Neuronal stem cell (in vitro differentiated cells): Measurements from ENCODE around the gene CPSF6.

Source experiments
- DNase-seq: peaks from one replicate; pipeline ENCODE4 v3.0.0-alpha.2; 2013; ENCODE audit warnings: low spot score
- H2AFZ ChIP-seq: one replicate; pipeline ENCODE4 v1.6.1; 2013; ENCODE audit warnings: mild to moderate bottlenecking, low read length, inconsistent platforms
- H2AK5ac ChIP-seq: 2 replicates; pipeline ENCODE4 v1.6.1; 2013; ENCODE audit warnings: low read depth, mild to moderate bottlenecking, inconsistent platforms, low read length, moderate library complexity, mixed read lengths
- H2BK120ac ChIP-seq: 2 replicates; pipeline ENCODE4 v1.6.1; 2013; ENCODE audit warnings: low read depth, mild to moderate bottlenecking, inconsistent platforms, low read length, moderate library complexity, mixed read lengths
- H2BK12ac ChIP-seq: one replicate; pipeline ENCODE4 v1.6.1; 2013; ENCODE audit warnings: low read length, inconsistent platforms
- H2BK15ac ChIP-seq: 2 replicates; pipeline ENCODE4 v1.6.1; 2013; ENCODE audit warnings: mild to moderate bottlenecking, low read length, inconsistent platforms, mixed read lengths
- H2BK5ac ChIP-seq: one replicate; pipeline ENCODE4 v1.6.1; 2013; ENCODE audit warnings: inconsistent platforms, mild to moderate bottlenecking, low read length, moderate library complexity
- H3K14ac ChIP-seq: one replicate; pipeline ENCODE4 v1.6.1; 2013; ENCODE audit warnings: low read length, inconsistent platforms
- H3K18ac ChIP-seq: 2 replicates; pipeline ENCODE4 v1.6.1; 2013; ENCODE audit warnings: low read length, inconsistent platforms
- H3K23ac ChIP-seq: 2 replicates; pipeline ENCODE4 v1.6.1; 2013; ENCODE audit warnings: low read depth, mild to moderate bottlenecking, mixed read lengths, low read length, inconsistent platforms; ENCODE audit not compliant: poor library complexity
- H3K27ac ChIP-seq: replicated peaks from 3 replicates; pipeline ENCODE4 v1.5.1; 2013; ENCODE audit warnings: low read length, inconsistent platforms
- H3K27me3 ChIP-seq, 3 experiments: 2 replicates each; pipeline ENCODE4 v1.6.1; 2013; ENCODE audit warnings: low read length in 3 of 3, mild to moderate bottlenecking in 2 of 3, inconsistent platforms in 1 of 3, low read depth in 1 of 3, mixed read lengths in 1 of 3, moderate library complexity in 1 of 3; ENCODE audit not compliant: control insufficient read depth in 3 of 3, insufficient read depth in 3 of 3
- H3K36me3 ChIP-seq, 2 donors: replicated peaks in 1 of 2; 2 replicates each; pipeline ENCODE4 v1.6.1; 2013; ENCODE audit warnings: low read length in 2 of 2; ENCODE audit not compliant: control insufficient read depth in 2 of 2, insufficient read depth in 2 of 2
- H3K4ac ChIP-seq: 2 replicates; pipeline ENCODE4 v1.6.1; 2013; ENCODE audit warnings: inconsistent platforms, mild to moderate bottlenecking, low read length, moderate library complexity
- H3K4me1 ChIP-seq, 2 donors: 1 replicate in 1 of 2; 2 replicates in 1 of 2; pipeline ENCODE4 v1.6.1; 2013; ENCODE audit warnings: low read length in 2 of 2, low read depth in 1 of 2; ENCODE audit not compliant: control insufficient read depth in 2 of 2, insufficient read depth in 1 of 2
- H3K4me2 ChIP-seq: one replicate; pipeline ENCODE4 v1.6.1; 2013; ENCODE audit warnings: mild to moderate bottlenecking, low read length, inconsistent platforms; ENCODE audit not compliant: insufficient read depth, poor library complexity, severe bottlenecking
- H3K4me3 ChIP-seq, 2 donors: 2 replicates each; pipeline ENCODE4 v1.5.1; 2013; ENCODE audit warnings: low read length in 2 of 2, mild to moderate bottlenecking in 2 of 2, inconsistent platforms in 1 of 2, moderate library complexity in 1 of 2
- H3K79me1 ChIP-seq: one replicate; pipeline ENCODE4 v1.6.1; 2013; ENCODE audit warnings: low read depth, mild to moderate bottlenecking, inconsistent platforms, low read length, moderate library complexity
- H3K9ac ChIP-seq: one replicate; pipeline ENCODE4 v1.6.1; 2013; ENCODE audit warnings: mild to moderate bottlenecking, low read depth, low read length, inconsistent platforms; ENCODE audit not compliant: poor library complexity
- H3K9me3 ChIP-seq, 2 donors: replicated peaks in 1 of 2; 2 replicates each; pipeline versions ENCODE3 to v1.6.1; 2013; ENCODE audit warnings: low read length in 2 of 2, mild to moderate bottlenecking in 2 of 2, inconsistent platforms in 1 of 2, low read depth in 1 of 2, mixed read lengths in 1 of 2, moderate library complexity in 1 of 2; ENCODE audit not compliant: control insufficient read depth in 2 of 2, insufficient read depth in 1 of 2
- H4K8ac ChIP-seq: one replicate; pipeline ENCODE4 v1.6.1; 2013; ENCODE audit warnings: low read depth, mild to moderate bottlenecking, inconsistent platforms, low read length, moderate library complexity
- H4K91ac ChIP-seq: one replicate; pipeline ENCODE4 v1.6.1; 2013; ENCODE audit warnings: low read length, low read depth, mild to moderate bottlenecking, inconsistent platforms; ENCODE audit not compliant: poor library complexity
- WGBS, 2 donors: extraction: QIAGEN DNeasy Blood & Tissue Kit; methylation state at CpG; one replicate each; pipeline ENCODE4 v1.1.7; 2013; ENCODE audit warnings: missing lambda C conversion rate in 2 of 2, mixed read lengths in 1 of 2; ENCODE audit not compliant: insufficient read length in 2 of 2, insufficient replicate concordance in 1 of 2; ENCODE audit errors: extremely low coverage in 2 of 2; 5-methylcytosine and 5-hydroxymethylcytosine counted together

CPSF6 gene

DNA sequence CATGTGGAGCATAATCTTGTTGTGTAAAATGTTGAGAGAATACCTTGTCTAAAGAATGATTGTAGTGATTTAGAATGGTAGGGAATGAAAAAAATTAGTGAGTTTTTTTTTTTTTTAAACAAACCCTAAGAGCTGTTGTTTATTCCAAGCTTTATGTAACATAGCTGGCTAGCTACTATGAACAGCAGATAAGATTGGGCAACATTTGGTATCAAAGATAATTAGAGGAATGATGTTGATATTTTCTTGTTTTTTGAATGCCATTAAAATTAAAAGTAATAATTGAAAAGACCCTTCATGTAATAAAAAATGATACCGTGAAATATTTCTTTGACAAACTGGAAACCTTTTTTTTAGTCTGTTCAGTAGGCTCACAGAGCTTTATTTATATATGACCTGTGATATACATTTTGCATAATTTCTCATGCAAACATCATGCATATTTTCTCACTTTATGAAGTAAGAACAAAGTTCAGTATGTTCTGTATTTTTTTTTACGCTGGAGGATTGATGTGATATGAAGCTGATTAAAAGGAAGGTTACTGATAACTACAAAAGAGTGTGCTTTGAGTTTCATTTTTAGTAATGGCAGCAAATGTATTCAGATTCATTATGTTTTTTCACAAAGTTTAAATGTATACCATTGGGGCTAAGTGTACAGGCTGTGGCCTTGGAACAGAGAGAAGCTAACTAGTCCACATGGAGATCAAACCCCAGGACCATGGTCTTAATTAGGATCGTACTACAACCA lies 8.1 kb downstream of the CPSF6 start:
- no peak overlapping the region for H3K4me2 ChIP-seq
- no peak overlapping the region for H3K14ac ChIP-seq
- DNase-seq = no peak
- H3K9me3 ChIP-seq = peaks cover 0 to 39% of the 10 kb centered on the region in 2 donors
- no peak overlapping the region for H3K9ac ChIP-seq
- H3K36me3 ChIP-seq = peaks cover 3 to 78% of the 10 kb centered on the region in 2 donors
- no peak overlapping the region for H2BK120ac ChIP-seq
- no peak overlapping the region for H3K4me3 ChIP-seq
- H3K18ac ChIP-seq = no peak overlapping the region
- WGBS, 2 donors = no CpG with 5 or more reads among the region's 3 CpGs
- no peaks in the 10 kb centered on the region for H3K79me1 ChIP-seq
- H2BK12ac ChIP-seq = no peak overlapping the region
- no peak overlapping the region for H3K4ac ChIP-seq
- H2BK15ac ChIP-seq = no peak overlapping the region
- no peak overlapping the region for H2BK5ac ChIP-seq
- no peak overlapping the region for H4K91ac ChIP-seq
- H3K27ac ChIP-seq = no peak overlapping the region
- H3K23ac ChIP-seq = no peak overlapping the region
- no peak overlapping the region for H4K8ac ChIP-seq
- no peak overlapping the region for H2AK5ac ChIP-seq
- H2AFZ ChIP-seq = no peak overlapping the region
- no peaks in the 10 kb centered on the region for H3K27me3 ChIP-seq
- H3K4me1 ChIP-seq = peaks cover 0 to 4% of the 10 kb centered on the region in 2 donors

DNA sequence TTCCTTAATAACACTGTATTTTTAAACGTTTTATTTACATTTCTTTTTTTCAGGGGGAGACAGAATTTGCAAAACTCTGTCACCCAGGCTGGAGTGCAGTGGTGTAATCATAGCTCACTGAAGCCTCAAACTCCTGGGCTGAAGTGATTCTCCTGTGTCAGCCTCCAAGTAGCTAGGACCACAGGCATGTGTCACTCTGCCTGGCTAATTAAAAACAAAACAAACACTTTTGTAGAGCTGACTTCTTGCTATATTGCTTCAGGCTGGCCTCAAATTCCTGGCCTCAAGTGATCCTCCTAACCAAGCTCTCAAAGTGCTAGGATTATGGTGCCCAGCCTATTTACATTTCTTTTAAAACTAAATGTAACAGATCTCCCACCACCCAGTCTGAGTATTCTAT lies 12.7 kb downstream of the CPSF6 start:
- Histone ChIP-seq H2BK15ac (no peak overlapping the region), H3K79me1 (peaks cover 2% of the 10 kb centered on the region), H3K23ac (no peak overlapping the region), H4K8ac (no peak overlapping the region), H3K27ac (no peak overlapping the region), H2AFZ (no peak overlapping the region), H3K36me3 (peaks cover 9 to 88% of the 10 kb centered on the region in 2 donors), H3K9ac (no peak overlapping the region), H3K4me2 (no peak overlapping the region), H2BK12ac (no peak overlapping the region), H3K27me3 (peaks cover 0 to 2% (median 0%) of the 10 kb centered on the region in 3 experiments), H2BK120ac (no peak overlapping the region), H2AK5ac (no peak overlapping the region), H3K4ac (no peak overlapping the region), H3K4me1 (no peaks in the 10 kb centered on the region), H2BK5ac (no peak overlapping the region), H3K4me3 (no peak overlapping the region), H4K91ac (no peak overlapping the region), H3K14ac (no peak overlapping the region), H3K18ac (no peak overlapping the region), H3K9me3 (peaks cover 0 to 19% of the 10 kb centered on the region in 2 donors)
- DNase-seq = no peak
- no CpG with 5 or more reads among the region's 1 CpG for WGBS, 2 donors

DNA sequence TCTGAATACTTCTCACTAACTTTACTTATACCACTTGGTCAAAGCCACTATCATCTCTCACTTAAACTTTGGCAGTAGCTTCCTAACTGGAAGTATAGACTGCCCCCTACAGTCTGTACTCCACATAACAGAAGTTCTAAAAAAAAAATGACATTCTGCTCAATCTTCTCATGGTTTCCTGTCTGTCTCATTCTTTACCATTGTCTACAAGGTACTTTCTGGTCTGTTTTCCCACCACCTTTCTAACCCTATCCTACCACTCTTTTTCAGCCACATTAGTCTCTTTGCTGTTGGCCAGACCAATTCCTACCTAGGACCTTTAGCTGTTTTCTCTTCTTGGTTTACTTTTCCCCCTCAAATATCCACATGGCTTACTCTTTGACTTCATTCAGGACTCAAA lies 14.7 kb downstream of the CPSF6 start:
- no peak overlapping the region for H2AK5ac ChIP-seq
- H2BK15ac ChIP-seq = no peak overlapping the region
- H3K4me3 ChIP-seq = no peak overlapping the region
- no peak overlapping the region for H3K14ac ChIP-seq
- no peak overlapping the region for H2BK120ac ChIP-seq
- peaks cover 4% of the 10 kb centered on the region for H3K79me1 ChIP-seq
- H3K27ac ChIP-seq = no peak overlapping the region
- no peak overlapping the region for H2BK12ac ChIP-seq
- no peak overlapping the region for H3K18ac ChIP-seq
- H3K9me3 ChIP-seq = peaks cover 0 to 2% of the 10 kb centered on the region in 2 donors
- H3K27me3 ChIP-seq = peaks cover 0 to 2% (median 0%) of the 10 kb centered on the region in 3 experiments
- H2BK5ac ChIP-seq = no peak overlapping the region
- H4K8ac ChIP-seq = no peak overlapping the region
- peak; percentile 18 for DNase-seq
- peaks cover 17 to 93% of the 10 kb centered on the region in 2 donors for H3K36me3 ChIP-seq
- no peak overlapping the region for H3K4ac ChIP-seq
- no peak overlapping the region for H3K23ac ChIP-seq
- no peak overlapping the region for H3K4me2 ChIP-seq
- H3K9ac ChIP-seq = no peak overlapping the region
- H4K91ac ChIP-seq = no peak overlapping the region
- H3K4me1 ChIP-seq = no peaks in the 10 kb centered on the region
- H2AFZ ChIP-seq = no peak overlapping the region

DNA sequence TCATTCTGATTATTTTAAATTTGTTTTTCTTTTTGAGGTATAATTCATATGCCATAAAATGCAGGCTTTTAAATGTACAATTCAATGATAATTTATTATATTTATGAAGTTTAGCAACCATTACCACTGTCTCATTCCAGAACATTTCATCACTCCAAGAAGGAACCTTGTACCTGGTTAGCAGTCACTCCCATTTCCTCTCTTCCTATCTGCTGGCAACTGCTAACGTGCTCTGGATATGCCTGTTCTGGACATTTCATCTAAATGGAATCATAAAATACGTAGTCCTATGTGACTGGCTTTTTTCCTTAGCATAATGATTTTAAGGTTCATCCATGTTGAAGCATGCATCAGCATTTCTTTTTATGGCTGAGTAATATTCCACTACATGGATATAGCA lies 15.5 kb downstream of the CPSF6 start:
- H3K14ac ChIP-seq = no peak overlapping the region
- no peak overlapping the region for H2AK5ac ChIP-seq
- H3K4ac ChIP-seq = no peak overlapping the region
- H3K79me1 ChIP-seq = peaks cover 4% of the 10 kb centered on the region
- H3K27me3 ChIP-seq = peaks cover 0 to 2% (median 0%) of the 10 kb centered on the region in 3 experiments
- WGBS, 2 donors = no CpG with 5 or more reads among the region's 2 CpGs
- H2AFZ ChIP-seq = no peak overlapping the region
- H3K36me3 ChIP-seq = peaks cover 19 to 95% of the 10 kb centered on the region in 2 donors
- no peak overlapping the region for H4K91ac ChIP-seq
- H2BK15ac ChIP-seq = no peak overlapping the region
- no peak overlapping the region for H3K9ac ChIP-seq
- H3K4me1 ChIP-seq = no peaks in the 10 kb centered on the region
- no peak overlapping the region for H3K27ac ChIP-seq
- no peak overlapping the region for H4K8ac ChIP-seq
- H2BK5ac ChIP-seq = no peak overlapping the region
- H3K18ac ChIP-seq = no peak overlapping the region
- DNase-seq = no peak
- H3K9me3 ChIP-seq = peaks cover 0 to 2% of the 10 kb centered on the region in 2 donors
- H3K4me2 ChIP-seq = no peak overlapping the region
- no peak overlapping the region for H3K23ac ChIP-seq
- no peak overlapping the region for H3K4me3 ChIP-seq
- H2BK120ac ChIP-seq = no peak overlapping the region
- no peak overlapping the region for H2BK12ac ChIP-seq
